Bronchial epithelial cell (primary cell): ENCODE results near the gene NOXA1. TPM values are rescaled to one million over a fixed set of nuclear protein-coding genes. Genes with fewer than 3 reads are reported as not detected.

Experiments
- DNase-seq: peaks from one replicate; pipeline ENCODE4 v3.0.0-alpha.2; 2010; ENCODE audit warnings: low read depth
- FAIRE-seq: peaks from 2 replicates; lab custom pipeline; 2011; peaks lifted over from hg19 to GRCh38; lab: Jason Lieb, UNC
- H3K27me3 ChIP-seq: 2 replicates; pipeline ENCODE4 v1.5.1; 2011; ENCODE audit warnings: low read length; ENCODE audit not compliant: control insufficient read depth, insufficient read depth
- H3K36me3 ChIP-seq: 2 replicates; pipeline ENCODE4 v1.5.1; 2011; ENCODE audit warnings: low read length; ENCODE audit not compliant: control insufficient read depth, insufficient read depth
- H3K4me3 ChIP-seq: 2 replicates; pipeline ENCODE4 v1.5.1; 2011; ENCODE audit warnings: mild to moderate bottlenecking, low read depth, low read length, control low read depth
- CTCF ChIP-seq: IDR thresholded peaks from 2 replicates; pipeline ENCODE4 v1.5.1; 2011; ENCODE audit warnings: mild to moderate bottlenecking, moderate library complexity, low read length, control low read depth, inconsistent platforms; ENCODE audit not compliant: insufficient read depth, severe bottlenecking
- total RNA-seq: library from RNA; depleted of rRNA; stranded (reverse); fragments of >200 nt; gene quantifications from 2 replicates; pipeline ENCODE4 v1.2.1, GENCODE V29; 2014

NOXA1 gene
- total RNA-seq, 1 donor from 2014 or later, result 0.53 TPM

GRCh38 chr9:137387891-137388560 is 35.2 kb upstream of the NOXA1 start:
- Histone ChIP-seq H3K36me3 (no peaks in the 10 kb centered on the region), H3K27me3 (no peaks in the 10 kb centered on the region), H3K4me3 (no peak overlapping the region)
- DNase-seq (no peak), FAIRE-seq (no peak)
- no peak for TF ChIP-seq CTCF

- TF ChIP-seq CTCF, result no peak
- FAIRE-seq (no peak), DNase-seq (no peak)
- Histone ChIP-seq H3K27me3 (no peaks in the 10 kb centered on the region), H3K4me3 (no peak overlapping the region), H3K36me3 (no peaks in the 10 kb centered on the region)
These were observed 34.4 kb upstream of the NOXA1 start for GRCh38 chr9:137388589-137389427.

GRCh38 chr9:137389428-137389746 is 33.8 kb upstream of the NOXA1 start:
- DNase-seq, result no peak
- no peaks in the 10 kb centered on the region for H3K27me3 ChIP-seq
- no peak for FAIRE-seq
- H3K4me3 ChIP-seq, result no peak overlapping the region
- H3K36me3 ChIP-seq, result no peaks in the 10 kb centered on the region
- TF ChIP-seq CTCF, result no peak

GRCh38 chr9:137390553-137391410 is 32.4 kb upstream of the NOXA1 start:
- no peaks in the 10 kb centered on the region for H3K27me3 ChIP-seq
- H3K36me3 ChIP-seq, result no peaks in the 10 kb centered on the region
- FAIRE-seq (no peak), DNase-seq (no peak)
- H3K4me3 ChIP-seq, result no peak overlapping the region
- no peak for TF ChIP-seq CTCF

GRCh38 chr9:137391411-137391754 is 31.8 kb upstream of the NOXA1 start:
- Histone ChIP-seq H3K36me3 (no peaks in the 10 kb centered on the region), H3K4me3 (no peak overlapping the region), H3K27me3 (no peaks in the 10 kb centered on the region)
- no peak for DNase-seq
- no peak for TF ChIP-seq CTCF
- FAIRE-seq, result no peak
